WI38 (cell line): ENCODE results near the gene ETS1.
A peak's percentile ranks its signal among the peaks of the same experiment; 100 is the strongest.

Experiments
- H3K4me3 ChIP-seq: 2 replicates; pipeline ENCODE4 v1.5.1; 2011; ENCODE audit warnings: low read depth, mild to moderate bottlenecking, control low read depth, low read length
- CTCF ChIP-seq: IDR thresholded peaks from 2 replicates; pipeline ENCODE4 v1.5.1; 2012; ENCODE audit warnings: low read depth, mild to moderate bottlenecking, control low read depth, low read length

ETS1 gene

GRCh38 chr11:128522055-128522942 lies 65.1 kb downstream of the ETS1 start:
- H3K4me3 ChIP-seq, result peak overlapping the region; percentile 99
- no peak for TF ChIP-seq CTCF

GRCh38 chr11:128521682-128522054 lies 65.7 kb downstream of the ETS1 start:
- no peak for TF ChIP-seq CTCF

GRCh38 chr11:128520888-128521681 lies 66.3 kb downstream of the ETS1 start:
- TF ChIP-seq CTCF, result no peak
- H3K4me3 ChIP-seq, result peak overlapping the region; percentile 99

More at GRCh38 chr11:128521682-128522054, 65.7 kb downstream of the ETS1 start:
- peak overlapping the region; percentile 99 for H3K4me3 ChIP-seq

GRCh38 chr11:128520206-128520887 lies 67.0 kb downstream of the ETS1 start:
- H3K4me3 ChIP-seq, result peak overlapping the region; percentile 99

GRCh38 chr11:128519338-128519737 lies 68.0 kb downstream of the ETS1 start:
- peak overlapping the region; percentile 99 for H3K4me3 ChIP-seq
- no peak for TF ChIP-seq CTCF

More at GRCh38 chr11:128520206-128520887, 67.0 kb downstream of the ETS1 start:
- no peak for TF ChIP-seq CTCF

- no peak for TF ChIP-seq CTCF
- H3K4me3 ChIP-seq, result peak overlapping the region; percentile 99
These were observed 68.7 kb downstream of the ETS1 start for GRCh38 chr11:128518493-128519207.
